ENCODE data around the gene DAB2IP.

DNA sequence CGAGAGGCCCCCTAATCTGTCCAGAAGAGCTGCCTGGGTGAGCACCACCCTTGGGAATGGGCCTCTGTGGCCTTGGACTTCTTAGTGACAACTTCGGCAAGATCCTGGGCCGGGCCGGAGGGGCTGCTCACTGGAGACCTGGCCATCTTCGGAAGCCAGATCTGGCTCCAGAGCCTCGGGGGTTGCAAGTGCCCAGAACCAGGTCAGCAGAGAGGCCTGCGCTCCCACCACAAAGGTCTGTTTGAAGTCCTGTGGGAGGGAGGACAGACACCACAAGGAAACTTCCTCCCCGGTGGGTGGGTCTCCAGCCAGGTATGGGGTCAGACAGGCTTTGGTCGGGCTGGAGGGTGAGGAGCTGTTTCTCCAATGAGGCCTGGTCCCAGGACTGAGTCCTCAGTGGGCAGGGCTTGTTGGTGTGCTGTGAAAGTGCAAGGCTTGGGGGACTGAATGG lies 86.1 kb downstream of the DAB2IP start:
- TF ChIP-seq POLR2A (IDR thresholded peaks at IDR 0.05; ENCODE audit: low read depth, low read length) (no peak), BHLHE40 (IDR thresholded peaks at IDR 0.05; ENCODE audit: low read depth, low read length) (no peak), CEBPB (IDR thresholded peaks at IDR 0.05; ENCODE audit: low read depth, low read length) (no peak), MAZ (IDR thresholded peaks at IDR 0.05; ENCODE audit: borderline replicate concordance, low read depth, low read length) (no peak), RAD21 (IDR thresholded peaks at IDR 0.05; ENCODE audit: low read length) (no peak), FOS (IDR thresholded peaks at IDR 0.05; ENCODE audit: low read depth, low read length) (no peak), RCOR1 (IDR thresholded peaks at IDR 0.05; ENCODE audit: insufficient replicate concordance, low read length) (no peak), RFX5 (IDR thresholded peaks at IDR 0.05; ENCODE audit: low read depth, low read length) (no peak), SMC3 (IDR thresholded peaks at IDR 0.05; ENCODE audit: low read depth, low read length) (no peak), CHD1 (IDR thresholded peaks at IDR 0.05; ENCODE audit: low read depth, low read length) (no peak)
- TF ChIP-seq, protein P1, sequence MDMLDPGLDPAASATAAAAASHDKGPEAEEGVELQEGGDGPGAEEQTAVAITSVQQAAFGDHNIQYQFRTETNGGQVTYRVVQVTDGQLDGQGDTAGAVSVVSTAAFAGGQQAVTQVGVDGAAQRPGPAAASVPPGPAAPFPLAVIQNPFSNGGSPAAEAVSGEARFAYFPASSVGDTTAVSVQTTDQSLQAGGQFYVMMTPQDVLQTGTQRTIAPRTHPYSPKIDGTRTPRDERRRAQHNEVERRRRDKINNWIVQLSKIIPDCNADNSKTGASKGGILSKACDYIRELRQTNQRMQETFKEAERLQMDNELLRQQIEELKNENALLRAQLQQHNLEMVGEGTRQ (IDR thresholded peaks at IDR 0.05; ENCODE audit: low read depth, low read length): no peak
- TF ChIP-seq, protein P2, sequence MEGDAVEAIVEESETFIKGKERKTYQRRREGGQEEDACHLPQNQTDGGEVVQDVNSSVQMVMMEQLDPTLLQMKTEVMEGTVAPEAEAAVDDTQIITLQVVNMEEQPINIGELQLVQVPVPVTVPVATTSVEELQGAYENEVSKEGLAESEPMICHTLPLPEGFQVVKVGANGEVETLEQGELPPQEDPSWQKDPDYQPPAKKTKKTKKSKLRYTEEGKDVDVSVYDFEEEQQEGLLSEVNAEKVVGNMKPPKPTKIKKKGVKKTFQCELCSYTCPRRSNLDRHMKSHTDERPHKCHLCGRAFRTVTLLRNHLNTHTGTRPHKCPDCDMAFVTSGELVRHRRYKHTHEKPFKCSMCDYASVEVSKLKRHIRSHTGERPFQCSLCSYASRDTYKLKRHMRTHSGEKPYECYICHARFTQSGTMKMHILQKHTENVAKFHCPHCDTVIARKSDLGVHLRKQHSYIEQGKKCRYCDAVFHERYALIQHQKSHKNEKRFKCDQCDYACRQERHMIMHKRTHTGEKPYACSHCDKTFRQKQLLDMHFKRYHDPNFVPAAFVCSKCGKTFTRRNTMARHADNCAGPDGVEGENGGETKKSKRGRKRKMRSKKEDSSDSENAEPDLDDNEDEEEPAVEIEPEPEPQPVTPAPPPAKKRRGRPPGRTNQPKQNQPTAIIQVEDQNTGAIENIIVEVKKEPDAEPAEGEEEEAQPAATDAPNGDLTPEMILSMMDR (conservative IDR thresholded peaks at IDR 0.05; ENCODE audit: low read depth, low read length): no peak
- TF ChIP-seq, protein P3, sequence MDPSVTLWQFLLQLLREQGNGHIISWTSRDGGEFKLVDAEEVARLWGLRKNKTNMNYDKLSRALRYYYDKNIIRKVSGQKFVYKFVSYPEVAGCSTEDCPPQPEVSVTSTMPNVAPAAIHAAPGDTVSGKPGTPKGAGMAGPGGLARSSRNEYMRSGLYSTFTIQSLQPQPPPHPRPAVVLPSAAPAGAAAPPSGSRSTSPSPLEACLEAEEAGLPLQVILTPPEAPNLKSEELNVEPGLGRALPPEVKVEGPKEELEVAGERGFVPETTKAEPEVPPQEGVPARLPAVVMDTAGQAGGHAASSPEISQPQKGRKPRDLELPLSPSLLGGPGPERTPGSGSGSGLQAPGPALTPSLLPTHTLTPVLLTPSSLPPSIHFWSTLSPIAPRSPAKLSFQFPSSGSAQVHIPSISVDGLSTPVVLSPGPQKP (IDR thresholded peaks at IDR 0.05; ENCODE audit: borderline replicate concordance, low read depth, low read length): no peak
